Panc1 (cell line): ENCODE measurements around the gene CYB5R3. TPM values are rescaled to one million over a fixed set of nuclear protein-coding genes. Genes with fewer than 3 reads are reported as not detected.

Experiments used
- ATAC-seq: fragments of 200-7000 bp; cut with Tn5 transposase; 2 replicates; pipeline ENCODE4 v1.9.1; 2020; ENCODE audit warnings: mild to moderate bottlenecking, moderate library complexity
- BruUV-seq: library from RNA; stranded (reverse); fragments of 400-500 nt; replicated peaks from 2 replicates; lab custom pipeline; 2021; lab: Mats Ljungman, UMichigan
- CTCF ChIA-PET: fragments of 300-600 bp; sonication (Branson Sonifier 250); formaldehyde crosslinking; loops from one replicate; lab custom pipeline; 2022; ENCODE audit warnings: antibody characterized with exemption; lab: Charles Lee
- POLR2A ChIA-PET: fragments of 300-600 bp; sonication (Branson Sonifier 250); formaldehyde crosslinking; loops from one replicate; lab custom pipeline; 2022; ENCODE audit warnings: antibody characterized with exemption; lab: Charles Lee
- DNase-seq: peaks from one replicate; pipeline ENCODE4 v3.0.0-alpha.2; 2010; ENCODE audit warnings: low read depth, low spot score
- H3K27ac ChIP-seq: 2 replicates; pipeline ENCODE4 v1.5.1; 2011; ENCODE audit warnings: mild to moderate bottlenecking, low read length, inconsistent platforms
- H3K27me3 ChIP-seq: fragments of 200-500 bp; sonication (Bioruptor generic); 2 replicates; pipeline ENCODE4 v1.6.0; 2014; ENCODE audit warnings: low read length, inconsistent platforms; ENCODE audit not compliant: control insufficient read depth, insufficient read depth
- H3K36me3 ChIP-seq: fragments of 200-500 bp; sonication (Bioruptor generic); 2 replicates; pipeline ENCODE4 v1.5.1; 2014; ENCODE audit warnings: inconsistent platforms, mild to moderate bottlenecking, low read length, moderate library complexity; ENCODE audit not compliant: control insufficient read depth, insufficient read depth
- H3K4me1 ChIP-seq: 2 replicates; pipeline ENCODE4 v1.5.1; 2011; ENCODE audit warnings: inconsistent platforms, mild to moderate bottlenecking, low read length, moderate library complexity; ENCODE audit not compliant: control insufficient read depth, insufficient read depth
- H3K4me3 ChIP-seq, 2 experiments: 2 replicates each; pipeline ENCODE4 v1.5.1; 2011 to 2012; ENCODE audit warnings: low read depth in 2 of 2, low read length in 2 of 2, mild to moderate bottlenecking in 2 of 2, inconsistent platforms in 1 of 2, moderate library complexity in 1 of 2
- H3K9me3 ChIP-seq: fragments of 200-500 bp; sonication (Bioruptor generic); 2 replicates; pipeline ENCODE4 v1.5.1; 2014; ENCODE audit warnings: low read depth, mild to moderate bottlenecking, inconsistent platforms, low read length, moderate library complexity; ENCODE audit not compliant: control insufficient read depth, insufficient read depth
- POLR2AphosphoS5 ChIP-seq: IDR thresholded peaks from 2 replicates; pipeline ENCODE4 v1.6.1; 2012; ENCODE audit warnings: mild to moderate bottlenecking, low read depth, low read length, moderate library complexity
- SIN3A ChIP-seq: IDR thresholded peaks from 2 replicates; pipeline ENCODE4 v1.6.1; 2012; ENCODE audit warnings: low read depth, mild to moderate bottlenecking, low read length, moderate library complexity, borderline replicate concordance; ENCODE audit not compliant: insufficient read depth
- TCF7L2 ChIP-seq: IDR thresholded peaks from 2 replicates; pipeline ENCODE4 v1.6.1; 2011; ENCODE audit warnings: mild to moderate bottlenecking, low read depth, low read length, inconsistent platforms
- in situ Hi-C: cut with HindIII; loops from 2 replicates; pipeline ENCODE4 v1.10.0; 2016; ENCODE audit warnings: low sequenced_read_pairs, low pct_unique_long_range_greater_than_20kb
- intact Hi-C: fragments of 100-400 bp; cut with micrococcal nuclease; formaldehyde crosslinking; loops from one replicate; pipeline ENCODE4 v1.10.0; 2022; ENCODE audit not compliant: unreplicated experiment
- total RNA-seq: library from RNA; stranded (reverse); gene quantifications from one replicate; pipeline ENCODE4 v1.2.1, GENCODE V29; 2021; ENCODE audit not compliant: unreplicated experiment
- TF ChIP-seq, protein P1 (sequence below): fragments of 450-650 bp; IDR thresholded peaks from 2 replicates; pipeline ENCODE4 v1.5.1; 2017; ENCODE audit warnings: mild to moderate bottlenecking
- TF ChIP-seq, protein P2 (sequence below), 2 experiments: IDR thresholded peaks; 2 replicates each; pipeline ENCODE4 v1.6.1; 2011 to 2012; ENCODE audit warnings: low read depth in 2 of 2, control low read depth in 1 of 2, low read length in 1 of 2, mild to moderate bottlenecking in 1 of 2, moderate library complexity in 1 of 2; ENCODE audit not compliant: insufficient read depth in 1 of 2

CYB5R3 gene
- total RNA-seq, 1 experiment from 2014 or later, result 102 TPM

- H3K4me3 ChIP-seq, result no peak overlapping the region
- H3K9me3 ChIP-seq, result no peaks in the 10 kb centered on the region
- no peak overlapping the region for H3K27ac ChIP-seq
- no peak for TF ChIP-seq TCF7L2
- no peak for TF ChIP-seq POLR2AphosphoS5
- TF ChIP-seq, protein P1, sequence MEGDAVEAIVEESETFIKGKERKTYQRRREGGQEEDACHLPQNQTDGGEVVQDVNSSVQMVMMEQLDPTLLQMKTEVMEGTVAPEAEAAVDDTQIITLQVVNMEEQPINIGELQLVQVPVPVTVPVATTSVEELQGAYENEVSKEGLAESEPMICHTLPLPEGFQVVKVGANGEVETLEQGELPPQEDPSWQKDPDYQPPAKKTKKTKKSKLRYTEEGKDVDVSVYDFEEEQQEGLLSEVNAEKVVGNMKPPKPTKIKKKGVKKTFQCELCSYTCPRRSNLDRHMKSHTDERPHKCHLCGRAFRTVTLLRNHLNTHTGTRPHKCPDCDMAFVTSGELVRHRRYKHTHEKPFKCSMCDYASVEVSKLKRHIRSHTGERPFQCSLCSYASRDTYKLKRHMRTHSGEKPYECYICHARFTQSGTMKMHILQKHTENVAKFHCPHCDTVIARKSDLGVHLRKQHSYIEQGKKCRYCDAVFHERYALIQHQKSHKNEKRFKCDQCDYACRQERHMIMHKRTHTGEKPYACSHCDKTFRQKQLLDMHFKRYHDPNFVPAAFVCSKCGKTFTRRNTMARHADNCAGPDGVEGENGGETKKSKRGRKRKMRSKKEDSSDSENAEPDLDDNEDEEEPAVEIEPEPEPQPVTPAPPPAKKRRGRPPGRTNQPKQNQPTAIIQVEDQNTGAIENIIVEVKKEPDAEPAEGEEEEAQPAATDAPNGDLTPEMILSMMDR, result no peak
- TF ChIP-seq, protein P2, sequence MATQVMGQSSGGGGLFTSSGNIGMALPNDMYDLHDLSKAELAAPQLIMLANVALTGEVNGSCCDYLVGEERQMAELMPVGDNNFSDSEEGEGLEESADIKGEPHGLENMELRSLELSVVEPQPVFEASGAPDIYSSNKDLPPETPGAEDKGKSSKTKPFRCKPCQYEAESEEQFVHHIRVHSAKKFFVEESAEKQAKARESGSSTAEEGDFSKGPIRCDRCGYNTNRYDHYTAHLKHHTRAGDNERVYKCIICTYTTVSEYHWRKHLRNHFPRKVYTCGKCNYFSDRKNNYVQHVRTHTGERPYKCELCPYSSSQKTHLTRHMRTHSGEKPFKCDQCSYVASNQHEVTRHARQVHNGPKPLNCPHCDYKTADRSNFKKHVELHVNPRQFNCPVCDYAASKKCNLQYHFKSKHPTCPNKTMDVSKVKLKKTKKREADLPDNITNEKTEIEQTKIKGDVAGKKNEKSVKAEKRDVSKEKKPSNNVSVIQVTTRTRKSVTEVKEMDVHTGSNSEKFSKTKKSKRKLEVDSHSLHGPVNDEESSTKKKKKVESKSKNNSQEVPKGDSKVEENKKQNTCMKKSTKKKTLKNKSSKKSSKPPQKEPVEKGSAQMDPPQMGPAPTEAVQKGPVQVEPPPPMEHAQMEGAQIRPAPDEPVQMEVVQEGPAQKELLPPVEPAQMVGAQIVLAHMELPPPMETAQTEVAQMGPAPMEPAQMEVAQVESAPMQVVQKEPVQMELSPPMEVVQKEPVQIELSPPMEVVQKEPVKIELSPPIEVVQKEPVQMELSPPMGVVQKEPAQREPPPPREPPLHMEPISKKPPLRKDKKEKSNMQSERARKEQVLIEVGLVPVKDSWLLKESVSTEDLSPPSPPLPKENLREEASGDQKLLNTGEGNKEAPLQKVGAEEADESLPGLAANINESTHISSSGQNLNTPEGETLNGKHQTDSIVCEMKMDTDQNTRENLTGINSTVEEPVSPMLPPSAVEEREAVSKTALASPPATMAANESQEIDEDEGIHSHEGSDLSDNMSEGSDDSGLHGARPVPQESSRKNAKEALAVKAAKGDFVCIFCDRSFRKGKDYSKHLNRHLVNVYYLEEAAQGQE (IDR thresholded peaks at IDR 0.05; ENCODE audit: insufficient read depth in 1 of 2, low read depth in 2 of 2, low read length in 1 of 2), result no peak
- TF ChIP-seq SIN3A, result no peak
- ATAC-seq (no peak), DNase-seq (no peak)
- no peaks in the 10 kb centered on the region for H3K36me3 ChIP-seq
- H3K4me1 ChIP-seq, result peaks cover 3% of the 10 kb centered on the region
- BruUV-seq, result no TSS peak
- ChIA-PET CTCF (no interaction called here), POLR2A (no interaction called here)
- no peaks in the 10 kb centered on the region for H3K27me3 ChIP-seq
- intact Hi-C loops, result no loop called here
- in situ Hi-C loops, result no loop called here
Observed at GRCh38 chr22:42693763-42694683, 44.8 kb upstream of the CYB5R3 start.

DNA sequence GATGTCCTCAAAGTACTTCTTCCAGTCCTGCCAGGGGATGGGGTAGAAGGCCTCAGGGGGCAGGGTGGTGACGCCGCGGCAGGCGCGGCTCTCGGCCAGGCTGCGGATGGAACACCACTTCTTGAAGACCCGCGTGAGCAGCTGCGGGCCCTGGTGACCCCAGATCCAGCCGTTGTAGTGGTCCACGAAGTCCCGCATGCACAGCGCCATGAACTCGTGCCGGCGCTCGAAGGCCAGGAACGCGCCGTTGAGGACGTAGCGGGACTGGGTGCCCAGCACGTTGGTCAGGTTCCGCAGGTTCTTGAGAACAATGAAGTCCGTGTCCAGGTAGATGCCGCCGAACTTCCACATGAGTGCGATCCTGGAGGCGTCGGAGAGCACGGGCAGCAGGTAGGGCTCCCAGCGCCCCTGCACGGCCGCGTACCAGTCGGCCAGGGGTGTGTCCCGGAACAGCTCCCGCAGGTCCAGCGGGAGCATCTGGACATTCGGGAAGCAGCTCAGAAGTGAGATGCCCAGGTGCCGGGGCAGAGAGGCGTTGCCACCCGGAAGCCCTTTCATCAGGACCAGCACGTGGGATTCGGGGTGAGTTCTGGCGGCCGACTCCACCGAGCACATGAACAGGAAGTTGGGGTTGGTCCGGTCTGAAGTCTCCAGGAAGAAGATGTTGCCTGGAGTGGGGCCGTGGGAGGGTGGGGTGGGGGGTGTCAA is 44.0 kb upstream of the CYB5R3 start:
- Histone ChIP-seq H3K27me3 (no peaks in the 10 kb centered on the region), H3K9me3 (no peaks in the 10 kb centered on the region), H3K4me1 (peaks cover 7% of the 10 kb centered on the region), H3K4me3 (no peak overlapping the region), H3K27ac (no peak overlapping the region), H3K36me3 (no peaks in the 10 kb centered on the region)
- POLR2A ChIA-PET, result no interaction called here
- TF ChIP-seq TCF7L2 (no peak), SIN3A (no peak), POLR2AphosphoS5 (no peak)
- TF ChIP-seq, protein P1, result no peak
- TF ChIP-seq, protein P2 (IDR thresholded peaks at IDR 0.05; ENCODE audit: insufficient read depth in 1 of 2, low read depth in 2 of 2, low read length in 1 of 2), result no peak
- intact Hi-C loops (no loop called here), in situ Hi-C loops (no loop called here)
- DNase-seq (no peak), ATAC-seq (no peak)
- CTCF ChIA-PET, result no interaction called here
- BruUV-seq, result no TSS peak
